SK-N-SH (cell line): ENCODE results near the gene DNASE1L3. TPM values are rescaled to one million over a fixed set of nuclear protein-coding genes. Genes with fewer than 3 reads are reported as not detected.

Experiments
- CTCF ChIA-PET: fragments of 300-600, 350-600 bp; formaldehyde crosslinking; extraction: SDS; loops from one replicate; lab custom pipeline; 2021; lab: Yijun Ruan, JAX
- POLR2A ChIA-PET: fragments of 350-600 bp; sonication (Branson Sonifier 250); formaldehyde crosslinking; extraction: SDS; loops from one replicate; lab custom pipeline; 2020; ENCODE audit warnings: antibody characterized with exemption, inconsistent platforms; lab: Yijun Ruan, JAX
- DNase-seq: peaks from one replicate; pipeline ENCODE4 v3.0.0; 2012
- H2AFZ ChIP-seq: fragments of 200-600 bp; sonication (generic); 2 replicates; pipeline ENCODE4 v1.8.1; 2016; ENCODE audit warnings: antibody characterized with exemption, mild to moderate bottlenecking, low read depth
- H3F3A ChIP-seq: fragments of 200-600 bp; sonication (generic); replicated peaks from 2 replicates; pipeline ENCODE3; 2016; ENCODE audit warnings: antibody characterized with exemption, mild to moderate bottlenecking; ENCODE audit not compliant: insufficient read depth
- H3K27ac ChIP-seq, 2 experiments: fragments of 200-500 bp in 1 of 2; fragments of 200-600 bp in 1 of 2; sonication (Bioruptor generic) in 1 of 2; sonication (generic), shearing (Covaris generic) in 1 of 2; 2 replicates each; pipeline versions ENCODE4 v1.5.1 to v1.6.1; 2014 to 2016; ENCODE audit warnings: low read depth in 2 of 2, inconsistent platforms in 1 of 2, low read length in 1 of 2, mild to moderate bottlenecking in 1 of 2, mixed read lengths in 1 of 2
- H3K27me3 ChIP-seq: fragments of 200-600 bp; sonication (generic), shearing (Covaris generic); 2 replicates; pipeline ENCODE4 v1.6.1; 2016; ENCODE audit warnings: mixed run types; ENCODE audit not compliant: insufficient read depth
- H3K36me3 ChIP-seq, 2 experiments: fragments of 200-500 bp in 1 of 2; fragments of 200-600 bp in 1 of 2; sonication (Bioruptor generic) in 1 of 2; sonication (generic) in 1 of 2; replicated peaks in 1 of 2; 2 replicates each; pipeline versions ENCODE3 to v1.5.1; 2014 to 2016; ENCODE audit warnings: low read length in 1 of 2, mild to moderate bottlenecking in 1 of 2; ENCODE audit not compliant: insufficient read depth in 2 of 2, control insufficient read depth in 1 of 2
- H3K4me1 ChIP-seq, 2 experiments: fragments of 200-500 bp in 1 of 2; fragments of 200-600 bp in 1 of 2; sonication (Bioruptor generic) in 1 of 2; sonication (generic), shearing (Covaris generic) in 1 of 2; 2 replicates each; pipeline versions ENCODE4 v1.5.1 to v1.6.1; 2014 to 2016; ENCODE audit warnings: low read depth in 1 of 2, low read length in 1 of 2, mixed run types in 1 of 2; ENCODE audit not compliant: insufficient read depth in 2 of 2, control insufficient read depth in 1 of 2
- H3K4me2 ChIP-seq: fragments of 200-600 bp; sonication (generic), shearing (Covaris generic); 2 replicates; pipeline ENCODE4 v1.6.1; 2017; ENCODE audit warnings: mixed run types
- H3K4me3 ChIP-seq, 2 experiments: fragments of 200-500 bp in 1 of 2; fragments of 200-600 bp in 1 of 2; sonication (Bioruptor generic) in 1 of 2; sonication (generic), shearing (Covaris generic) in 1 of 2; 2 replicates each; pipeline versions ENCODE4 v1.5.1 to v1.8.1; 2014 to 2016; ENCODE audit warnings: low read depth in 2 of 2, inconsistent platforms in 1 of 2, low read length in 1 of 2, mild to moderate bottlenecking in 1 of 2, mixed read lengths in 1 of 2, moderate library complexity in 1 of 2
- H3K79me2 ChIP-seq: fragments of 200-600 bp; sonication (generic); 2 replicates; pipeline ENCODE4 v1.8.1; 2017; ENCODE audit warnings: mild to moderate bottlenecking; ENCODE audit not compliant: insufficient read depth
- H3K9ac ChIP-seq: fragments of 200-600 bp; sonication (generic); 2 replicates; pipeline ENCODE4 v1.6.1; 2017; ENCODE audit warnings: mixed run types
- H3K9me2 ChIP-seq: fragments of 200-600 bp; sonication (generic); 2 replicates; pipeline ENCODE4 v1.6.1; 2017; ENCODE audit warnings: mixed run types
- H3K9me3 ChIP-seq: fragments of 200-600 bp; sonication (generic); 2 replicates; pipeline ENCODE4 v1.6.1; 2017; ENCODE audit warnings: mixed run types, mild to moderate bottlenecking, moderate library complexity
- H4K20me1 ChIP-seq: fragments of 200-600 bp; sonication (generic); 2 replicates; pipeline ENCODE4 v1.6.1; 2017; ENCODE audit warnings: mild to moderate bottlenecking, mixed run types; ENCODE audit not compliant: insufficient read depth
- EZH2phosphoT487 ChIP-seq: fragments of 200-600 bp; sonication (generic); IDR thresholded peaks from 2 replicates; pipeline ENCODE4 v1.6.1; 2017; ENCODE audit warnings: low read depth, mixed run types, mild to moderate bottlenecking, antibody characterized with exemption, moderate library complexity, borderline replicate concordance
- FOSL2 ChIP-seq: IDR thresholded peaks from 2 replicates; pipeline ENCODE4 v1.4.0; 2012; ENCODE audit warnings: low read depth, mild to moderate bottlenecking, moderate library complexity, borderline replicate concordance
- FOXJ3 ChIP-seq: sonication (generic); formaldehyde crosslinking; IDR thresholded peaks from 2 replicates; pipeline ENCODE4 v1.5.1; 2020; ENCODE audit warnings: mild to moderate bottlenecking, missing genetic modification reagents
- FOXM1 ChIP-seq: IDR thresholded peaks from 2 replicates; pipeline ENCODE4 v1.4.0; 2012; ENCODE audit warnings: low read depth, mild to moderate bottlenecking
- GATA2 ChIP-seq: sonication (generic); formaldehyde crosslinking; IDR thresholded peaks from 2 replicates; pipeline ENCODE4 v1.5.0; 2020; ENCODE audit warnings: mild to moderate bottlenecking, missing genetic modification reagents
- JUND ChIP-seq: IDR thresholded peaks from 2 replicates; pipeline ENCODE4 v1.4.0; 2012
- MXI1 ChIP-seq: IDR thresholded peaks from 2 replicates; pipeline ENCODE4 v1.6.1; 2012; ENCODE audit warnings: mild to moderate bottlenecking, low read depth, low read length, improper control_type of control experiment
- NFIC ChIP-seq: IDR thresholded peaks from 2 replicates; pipeline ENCODE4 v1.4.0; 2012; ENCODE audit warnings: borderline replicate concordance
- NRF1 ChIP-seq: IDR thresholded peaks from 2 replicates; pipeline ENCODE4 v1.6.1; 2012; ENCODE audit warnings: low read depth, mild to moderate bottlenecking, low read length
- RXRA ChIP-seq: IDR thresholded peaks from 2 replicates; pipeline ENCODE4 v1.4.0; 2012; ENCODE audit warnings: low read depth, mild to moderate bottlenecking, borderline replicate concordance
- SIN3A ChIP-seq: IDR thresholded peaks from 2 replicates; pipeline ENCODE4 v1.6.1; 2012; ENCODE audit warnings: low read depth, mild to moderate bottlenecking, low read length, moderate library complexity, borderline replicate concordance
- SMC3 ChIP-seq: IDR thresholded peaks from 2 replicates; pipeline ENCODE4 v1.6.1; 2012; ENCODE audit warnings: low read depth, low read length, improper control_type of control experiment
- TCF12 ChIP-seq: IDR thresholded peaks from 2 replicates; pipeline ENCODE4 v1.4.0; 2012
- TEAD4 ChIP-seq: IDR thresholded peaks from 2 replicates; pipeline ENCODE4 v1.4.0; 2012; ENCODE audit warnings: mild to moderate bottlenecking, borderline replicate concordance; ENCODE audit not compliant: insufficient read depth
- YY1 ChIP-seq: IDR thresholded peaks from 2 replicates; pipeline ENCODE4 v1.4.0; 2012; ENCODE audit warnings: low read depth, mild to moderate bottlenecking
- WGBS: methylation state at CpG from one replicate; pipeline ENCODE4 v1.1.6; 2017; ENCODE audit warnings: low lambda C conversion rate; 5-methylcytosine and 5-hydroxymethylcytosine counted together
- polyA plus RNA-seq, 3 experiments: library from polyadenylated mRNA; depleted of rRNA; stranded (reverse); fragments of >200 nt; gene quantifications; 2 replicates each; pipeline ENCODE4 v1.2.3, GENCODE V29; 2012
- TF ChIP-seq, protein P1 (sequence below): IDR thresholded peaks from 2 replicates; pipeline ENCODE4; 2012
- TF ChIP-seq, protein P2 (sequence below): fragments of 150-350 bp; IDR thresholded peaks from 2 replicates; pipeline ENCODE4 v1.6.1; 2016; ENCODE audit warnings: mild to moderate bottlenecking, low read depth, low read length
- TF ChIP-seq, protein P3 (sequence below): fragments of 150-350 bp; IDR thresholded peaks from 2 replicates; pipeline ENCODE4 v1.6.1; 2017; ENCODE audit warnings: antibody characterized with exemption, low read length, low read depth, borderline replicate concordance
- TF ChIP-seq, protein P4 (sequence below): IDR thresholded peaks from 2 replicates; pipeline ENCODE4 v1.4.0; 2012; ENCODE audit warnings: low read depth

Gene DNASE1L3
- polyA plus RNA-seq, 1 of the 3 experiments (the other 2 are of a cell fraction), result not detected

DNA sequence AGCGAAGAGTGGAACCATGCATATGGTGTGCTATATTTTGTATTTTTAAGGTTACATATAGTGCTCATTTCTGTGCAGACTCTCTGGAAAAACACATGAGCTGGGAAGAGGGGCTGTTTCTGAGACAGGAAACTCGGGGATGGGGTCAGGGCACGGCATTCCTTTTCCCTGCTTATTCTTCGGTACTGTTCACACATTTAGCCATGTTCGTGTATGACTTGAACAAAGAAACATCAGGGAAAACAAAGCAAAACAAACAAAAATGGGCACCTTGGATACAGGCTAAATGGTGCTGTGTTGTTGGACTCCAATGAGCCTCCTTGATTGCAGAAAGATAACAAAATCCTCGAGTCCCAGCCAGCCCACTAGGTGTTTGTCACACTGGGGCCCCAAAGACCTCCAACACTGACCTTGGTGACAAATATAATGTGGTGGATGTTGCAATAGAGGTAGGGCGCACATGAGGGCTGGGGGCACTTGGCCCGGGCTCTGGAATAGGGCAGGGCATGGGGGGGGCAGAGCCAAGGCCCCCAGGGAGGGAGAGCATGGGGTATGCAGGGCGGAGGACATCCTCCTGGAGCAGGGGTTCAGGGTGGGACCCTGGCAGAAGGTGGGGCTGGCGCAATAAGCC is 19.3 kb downstream of the DNASE1L3 start:
- Histone ChIP-seq H3F3A (no peaks in the 10 kb centered on the region), H3K4me1 (no peaks in the 10 kb centered on the region), H3K4me3 (no peak overlapping the region), H3K4me2 (no peak overlapping the region), H3K79me2 (no peaks in the 10 kb centered on the region), H3K27me3 (no peaks in the 10 kb centered on the region), H3K36me3 (no peaks in the 10 kb centered on the region), H3K9me3 (no peaks in the 10 kb centered on the region), H3K9ac (no peak overlapping the region), H4K20me1 (no peaks in the 10 kb centered on the region), H3K9me2 (no peaks in the 10 kb centered on the region), H2AFZ (no peak overlapping the region), H3K27ac (no peak overlapping the region)
- ChIA-PET POLR2A (no interaction called here), CTCF (interaction anchor here (4.2 to 8.9 kb wide), 3 partner anchors 14 to 116 kb away, joined by 35 to 63 read pairs (median 44); partner anchors contain the start of genes HTD2 and RPP14)
- TF ChIP-seq NFIC (no peak), NRF1 (no peak), MXI1 (no peak), TCF12 (no peak), FOSL2 (no peak), EZH2phosphoT487 (no peak), GATA2 (CRISPR knock-in tag) (no peak), JUND (no peak), SMC3 (no peak), FOXM1 (no peak), FOXJ3 (CRISPR knock-in tag) (no peak), TEAD4 (no peak), YY1 (no peak), RXRA (no peak), SIN3A (no peak)
- TF ChIP-seq, protein P1, sequence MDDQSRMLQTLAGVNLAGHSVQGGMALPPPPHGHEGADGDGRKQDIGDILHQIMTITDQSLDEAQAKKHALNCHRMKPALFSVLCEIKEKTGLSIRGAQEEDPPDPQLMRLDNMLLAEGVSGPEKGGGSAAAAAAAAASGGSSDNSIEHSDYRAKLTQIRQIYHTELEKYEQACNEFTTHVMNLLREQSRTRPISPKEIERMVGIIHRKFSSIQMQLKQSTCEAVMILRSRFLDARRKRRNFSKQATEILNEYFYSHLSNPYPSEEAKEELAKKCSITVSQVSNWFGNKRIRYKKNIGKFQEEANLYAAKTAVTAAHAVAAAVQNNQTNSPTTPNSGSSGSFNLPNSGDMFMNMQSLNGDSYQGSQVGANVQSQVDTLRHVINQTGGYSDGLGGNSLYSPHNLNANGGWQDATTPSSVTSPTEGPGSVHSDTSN, result no peak
- TF ChIP-seq, protein P2, sequence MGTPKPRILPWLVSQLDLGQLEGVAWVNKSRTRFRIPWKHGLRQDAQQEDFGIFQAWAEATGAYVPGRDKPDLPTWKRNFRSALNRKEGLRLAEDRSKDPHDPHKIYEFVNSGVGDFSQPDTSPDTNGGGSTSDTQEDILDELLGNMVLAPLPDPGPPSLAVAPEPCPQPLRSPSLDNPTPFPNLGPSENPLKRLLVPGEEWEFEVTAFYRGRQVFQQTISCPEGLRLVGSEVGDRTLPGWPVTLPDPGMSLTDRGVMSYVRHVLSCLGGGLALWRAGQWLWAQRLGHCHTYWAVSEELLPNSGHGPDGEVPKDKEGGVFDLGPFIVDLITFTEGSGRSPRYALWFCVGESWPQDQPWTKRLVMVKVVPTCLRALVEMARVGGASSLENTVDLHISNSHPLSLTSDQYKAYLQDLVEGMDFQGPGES, result no peak
- TF ChIP-seq, protein P3, sequence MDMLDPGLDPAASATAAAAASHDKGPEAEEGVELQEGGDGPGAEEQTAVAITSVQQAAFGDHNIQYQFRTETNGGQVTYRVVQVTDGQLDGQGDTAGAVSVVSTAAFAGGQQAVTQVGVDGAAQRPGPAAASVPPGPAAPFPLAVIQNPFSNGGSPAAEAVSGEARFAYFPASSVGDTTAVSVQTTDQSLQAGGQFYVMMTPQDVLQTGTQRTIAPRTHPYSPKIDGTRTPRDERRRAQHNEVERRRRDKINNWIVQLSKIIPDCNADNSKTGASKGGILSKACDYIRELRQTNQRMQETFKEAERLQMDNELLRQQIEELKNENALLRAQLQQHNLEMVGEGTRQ, result no peak
- TF ChIP-seq, protein P4, sequence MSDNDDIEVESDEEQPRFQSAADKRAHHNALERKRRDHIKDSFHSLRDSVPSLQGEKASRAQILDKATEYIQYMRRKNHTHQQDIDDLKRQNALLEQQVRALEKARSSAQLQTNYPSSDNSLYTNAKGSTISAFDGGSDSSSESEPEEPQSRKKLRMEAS, result no peak
- WGBS, result 52% methylated on average over 8 of the region's 10 CpGs
- DNase-seq, result no peak
